Activated T-cell treated with anti-CD3 and anti-CD28 coated beads, Interleukin-2, amount 50 U/mL, for 1 hour (primary cell): Measurements from ENCODE around the gene LYRM4.
A peak's percentile ranks its signal among the peaks of the same experiment; 100 is the strongest.

Source experiments
- DNase-seq: peaks from one replicate; pipeline ENCODE4 v3.0.0-alpha.2; 2020

Gene LYRM4

GRCh38 chr6:5167501-5167900, 93.2 kb downstream of the LYRM4 start:
- DNase-seq = no peak

- DNase-seq = no peak
These were observed 96.7 kb downstream of the LYRM4 start for GRCh38 chr6:5164092-5164491.

- DNase-seq = no peak
These were observed 97.5 kb downstream of the LYRM4 start for GRCh38 chr6:5163247-5163646.

- DNase-seq = no peak
These were observed 98.4 kb downstream of the LYRM4 start for GRCh38 chr6:5162355-5162754.

- DNase-seq = no peak
These were observed 100.5 kb downstream of the LYRM4 start for GRCh38 chr6:5160206-5160605.

- DNase-seq = no peak
These were observed 101.6 kb downstream of the LYRM4 start for GRCh38 chr6:5159162-5159561.

- no peak for DNase-seq
These were observed 102.6 kb downstream of the LYRM4 start for GRCh38 chr6:5158180-5158579.

GRCh38 chr6:5157621-5158138, 103.1 kb downstream of the LYRM4 start:
- DNase-seq = no peak

GRCh38 chr6:5156627-5157026, 104.1 kb downstream of the LYRM4 start:
- no peak for DNase-seq

- DNase-seq = no peak
These were observed 104.8 kb downstream of the LYRM4 start for GRCh38 chr6:5155906-5156305.

- DNase-seq = no peak
These were observed 107.6 kb downstream of the LYRM4 start for GRCh38 chr6:5153186-5153585.

- no peak for DNase-seq
These were observed 108.3 kb downstream of the LYRM4 start for GRCh38 chr6:5152460-5152859.

- DNase-seq = no peak
These were observed 108.8 kb downstream of the LYRM4 start for GRCh38 chr6:5151955-5152401.

- DNase-seq = no peak
These were observed 109.3 kb downstream of the LYRM4 start for GRCh38 chr6:5151360-5151954.

GRCh38 chr6:5150551-5151075, 110.1 kb downstream of the LYRM4 start:
- DNase-seq = no peak

GRCh38 chr6:5149891-5150290, 110.9 kb downstream of the LYRM4 start:
- DNase-seq = no peak

- no peak for DNase-seq
These were observed 111.5 kb downstream of the LYRM4 start for GRCh38 chr6:5149159-5149704.

- no peak for DNase-seq
These were observed 114.4 kb downstream of the LYRM4 start for GRCh38 chr6:5146398-5146797.

GRCh38 chr6:5143634-5144311, 117.0 kb downstream of the LYRM4 start:
- DNase-seq = peak; percentile 88

GRCh38 chr6:5142915-5143314, 117.8 kb downstream of the LYRM4 start:
- no peak for DNase-seq

- no peak for DNase-seq
These were observed 118.6 kb downstream of the LYRM4 start for GRCh38 chr6:5142131-5142530.

- no peak for DNase-seq
These were observed 119.7 kb downstream of the LYRM4 start for GRCh38 chr6:5141046-5141445.

GRCh38 chr6:5139828-5140771, 120.7 kb downstream of the LYRM4 start:
- DNase-seq = no peak
